AG04449 (cell line): ENCODE measurements around the gene PTPN13.

Experiments
- CTCF ChIA-PET: fragments of 350-600 bp; formaldehyde crosslinking; extraction: SDS; loops from one replicate; lab custom pipeline; 2021; ENCODE audit warnings: antibody characterized with exemption; lab: Yijun Ruan, JAX
- POLR2A ChIA-PET: fragments of 400-600, 350-600 bp; formaldehyde crosslinking; extraction: SDS; loops from one replicate; lab custom pipeline; 2020; ENCODE audit warnings: antibody characterized with exemption, inconsistent platforms; lab: Yijun Ruan, JAX
- DNase-seq: peaks from one replicate; pipeline ENCODE4 v3.0.0-alpha.2; 2010; ENCODE audit warnings: low read depth, low spot score
- H3K4me3 ChIP-seq: 2 replicates; pipeline ENCODE4 v1.5.1; 2011; ENCODE audit warnings: low read depth, mild to moderate bottlenecking, control low read depth, low read length
- TF ChIP-seq, protein P1 (sequence below): IDR thresholded peaks from one replicate; pipeline ENCODE4 v1.5.1; 2011; ENCODE audit warnings: mild to moderate bottlenecking, moderate library complexity, low read length, control low read depth, inconsistent platforms; ENCODE audit not compliant: insufficient read depth; ENCODE audit errors: missing control alignments

PTPN13 gene, protein sequence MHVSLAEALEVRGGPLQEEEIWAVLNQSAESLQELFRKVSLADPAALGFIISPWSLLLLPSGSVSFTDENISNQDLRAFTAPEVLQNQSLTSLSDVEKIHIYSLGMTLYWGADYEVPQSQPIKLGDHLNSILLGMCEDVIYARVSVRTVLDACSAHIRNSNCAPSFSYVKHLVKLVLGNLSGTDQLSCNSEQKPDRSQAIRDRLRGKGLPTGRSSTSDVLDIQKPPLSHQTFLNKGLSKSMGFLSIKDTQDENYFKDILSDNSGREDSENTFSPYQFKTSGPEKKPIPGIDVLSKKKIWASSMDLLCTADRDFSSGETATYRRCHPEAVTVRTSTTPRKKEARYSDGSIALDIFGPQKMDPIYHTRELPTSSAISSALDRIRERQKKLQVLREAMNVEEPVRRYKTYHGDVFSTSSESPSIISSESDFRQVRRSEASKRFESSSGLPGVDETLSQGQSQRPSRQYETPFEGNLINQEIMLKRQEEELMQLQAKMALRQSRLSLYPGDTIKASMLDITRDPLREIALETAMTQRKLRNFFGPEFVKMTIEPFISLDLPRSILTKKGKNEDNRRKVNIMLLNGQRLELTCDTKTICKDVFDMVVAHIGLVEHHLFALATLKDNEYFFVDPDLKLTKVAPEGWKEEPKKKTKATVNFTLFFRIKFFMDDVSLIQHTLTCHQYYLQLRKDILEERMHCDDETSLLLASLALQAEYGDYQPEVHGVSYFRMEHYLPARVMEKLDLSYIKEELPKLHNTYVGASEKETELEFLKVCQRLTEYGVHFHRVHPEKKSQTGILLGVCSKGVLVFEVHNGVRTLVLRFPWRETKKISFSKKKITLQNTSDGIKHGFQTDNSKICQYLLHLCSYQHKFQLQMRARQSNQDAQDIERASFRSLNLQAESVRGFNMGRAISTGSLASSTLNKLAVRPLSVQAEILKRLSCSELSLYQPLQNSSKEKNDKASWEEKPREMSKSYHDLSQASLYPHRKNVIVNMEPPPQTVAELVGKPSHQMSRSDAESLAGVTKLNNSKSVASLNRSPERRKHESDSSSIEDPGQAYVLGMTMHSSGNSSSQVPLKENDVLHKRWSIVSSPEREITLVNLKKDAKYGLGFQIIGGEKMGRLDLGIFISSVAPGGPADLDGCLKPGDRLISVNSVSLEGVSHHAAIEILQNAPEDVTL (N-terminal part only)

DNA sequence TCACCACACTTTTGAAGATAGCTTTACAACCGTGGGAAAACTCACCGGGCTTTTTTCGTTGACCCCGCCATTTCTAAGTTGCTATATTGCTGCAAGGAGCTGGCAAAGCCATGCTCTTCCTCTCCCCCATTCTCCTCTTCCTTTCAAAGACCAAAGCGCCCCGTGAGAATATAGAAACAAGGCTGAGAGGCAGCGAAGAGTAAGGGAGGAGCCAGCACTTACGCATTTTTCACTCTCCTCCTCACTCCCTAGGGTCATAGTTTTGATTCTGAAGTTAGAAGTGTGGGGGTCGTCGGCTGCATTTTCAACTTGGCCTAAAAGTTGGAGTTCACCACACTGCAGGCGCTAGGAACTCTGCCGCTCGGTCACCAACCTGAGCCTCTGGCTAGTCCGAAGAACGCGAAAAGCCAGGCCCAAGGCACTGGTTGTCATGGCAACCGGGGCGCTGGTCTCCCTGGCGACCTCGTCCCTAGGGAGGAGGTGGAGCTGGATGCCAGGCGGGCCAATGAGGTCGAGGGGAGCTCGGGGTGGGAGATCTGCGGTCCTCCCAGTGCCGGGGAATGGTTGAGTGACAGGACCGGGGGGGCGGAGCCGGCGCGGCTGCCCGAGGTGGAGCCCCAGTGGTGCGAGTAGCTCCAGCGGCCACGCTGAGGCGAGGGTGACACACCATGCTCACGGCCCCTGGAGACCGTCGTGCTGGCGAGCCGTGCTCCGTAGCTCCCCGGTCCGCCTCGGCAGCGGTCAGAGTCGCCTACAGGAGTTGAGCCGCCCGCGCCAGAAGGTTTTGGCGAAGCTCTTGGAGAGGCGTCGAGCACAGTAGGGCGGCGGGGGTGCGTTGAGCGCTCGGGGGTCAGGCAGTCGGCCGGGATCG is at the start of gene PTPN13:
PTPN13 (plus strand) TSS at position 628 of the 871 bp plus-strand sequence. CDS start 40,942 bp downstream, outside the sequence.
- TF ChIP-seq, protein P1, sequence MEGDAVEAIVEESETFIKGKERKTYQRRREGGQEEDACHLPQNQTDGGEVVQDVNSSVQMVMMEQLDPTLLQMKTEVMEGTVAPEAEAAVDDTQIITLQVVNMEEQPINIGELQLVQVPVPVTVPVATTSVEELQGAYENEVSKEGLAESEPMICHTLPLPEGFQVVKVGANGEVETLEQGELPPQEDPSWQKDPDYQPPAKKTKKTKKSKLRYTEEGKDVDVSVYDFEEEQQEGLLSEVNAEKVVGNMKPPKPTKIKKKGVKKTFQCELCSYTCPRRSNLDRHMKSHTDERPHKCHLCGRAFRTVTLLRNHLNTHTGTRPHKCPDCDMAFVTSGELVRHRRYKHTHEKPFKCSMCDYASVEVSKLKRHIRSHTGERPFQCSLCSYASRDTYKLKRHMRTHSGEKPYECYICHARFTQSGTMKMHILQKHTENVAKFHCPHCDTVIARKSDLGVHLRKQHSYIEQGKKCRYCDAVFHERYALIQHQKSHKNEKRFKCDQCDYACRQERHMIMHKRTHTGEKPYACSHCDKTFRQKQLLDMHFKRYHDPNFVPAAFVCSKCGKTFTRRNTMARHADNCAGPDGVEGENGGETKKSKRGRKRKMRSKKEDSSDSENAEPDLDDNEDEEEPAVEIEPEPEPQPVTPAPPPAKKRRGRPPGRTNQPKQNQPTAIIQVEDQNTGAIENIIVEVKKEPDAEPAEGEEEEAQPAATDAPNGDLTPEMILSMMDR = no peak
- POLR2A ChIA-PET = interaction anchor here (0.7 to 2.7 kb wide), 6 partner anchors 10 to 299 kb away, joined by 3 to 10 read pairs (median 4); no protein-coding TSS in a partner anchor
- H3K4me3 ChIP-seq = peak within 1 kb of the TSS; percentile 88
- CTCF ChIA-PET = interaction anchor here (1.2 to 4.3 kb wide), 3 partner anchors 12 to 301 kb away, joined by 3 to 41 read pairs (median 3); no protein-coding TSS in a partner anchor
- DNase-seq = peak; percentile 89

DNA sequence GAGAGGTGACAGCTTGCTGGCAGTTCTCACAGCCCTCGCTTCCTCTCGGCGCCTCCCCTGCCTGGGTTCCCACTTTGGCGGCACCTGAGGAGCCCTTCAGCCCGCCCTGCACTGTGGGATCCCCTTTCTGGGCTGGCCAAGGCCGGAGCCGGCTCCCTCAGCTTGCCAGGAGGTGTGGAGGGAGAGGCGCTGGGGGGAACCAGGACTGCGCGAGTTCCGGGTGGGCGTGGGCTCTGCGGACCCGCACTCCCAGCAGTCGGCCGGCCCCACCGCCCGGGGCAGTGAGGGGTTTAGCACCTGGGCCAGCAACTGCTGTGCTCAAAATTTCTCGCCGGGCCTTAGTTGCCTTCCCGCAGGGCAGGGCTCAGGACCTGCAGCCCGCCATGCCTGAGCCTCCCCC is 47.0 kb upstream of the PTPN13 start:
- POLR2A ChIA-PET = no interaction called here
- TF ChIP-seq, protein P1 = no peak
- no peak overlapping the region for H3K4me3 ChIP-seq
- CTCF ChIA-PET = no interaction called here
- DNase-seq = no peak

DNA sequence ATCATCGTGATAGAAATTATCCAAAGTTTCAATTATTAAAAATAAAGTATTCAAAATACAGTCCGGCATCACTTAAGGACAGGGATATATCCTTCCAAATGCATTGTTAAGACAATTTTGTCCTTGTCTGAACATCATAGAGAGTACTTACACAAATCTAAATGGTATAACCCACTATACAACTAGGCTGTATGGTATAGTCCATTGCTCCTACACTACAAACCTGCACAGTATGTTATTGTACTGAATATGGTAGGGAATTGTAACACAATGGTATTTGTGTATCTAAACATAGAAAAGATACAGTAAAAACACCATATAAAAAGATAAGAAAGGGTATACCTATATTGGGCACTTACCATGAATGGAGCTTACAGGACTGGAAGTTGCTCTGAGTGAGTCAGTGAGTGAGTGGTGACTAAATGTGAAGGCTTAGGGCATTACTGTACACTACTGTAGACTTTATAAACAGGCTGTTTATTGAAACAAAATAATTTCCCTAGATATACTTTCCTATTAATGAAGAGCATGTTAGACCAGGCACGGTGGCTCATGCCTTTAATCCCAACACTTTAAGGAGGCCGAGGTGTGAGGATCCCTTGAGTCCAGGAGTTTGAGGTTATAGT is 44.8 kb upstream of the PTPN13 start:
- ChIA-PET POLR2A (no interaction called here), CTCF (interaction anchor here (1.3 kb wide), 1 partner anchor 50 kb away, joined by 4 read pairs; no protein-coding TSS in a partner anchor)
- DNase-seq = no peak
- TF ChIP-seq, protein P1 = no peak
- H3K4me3 ChIP-seq = no peak overlapping the region

DNA sequence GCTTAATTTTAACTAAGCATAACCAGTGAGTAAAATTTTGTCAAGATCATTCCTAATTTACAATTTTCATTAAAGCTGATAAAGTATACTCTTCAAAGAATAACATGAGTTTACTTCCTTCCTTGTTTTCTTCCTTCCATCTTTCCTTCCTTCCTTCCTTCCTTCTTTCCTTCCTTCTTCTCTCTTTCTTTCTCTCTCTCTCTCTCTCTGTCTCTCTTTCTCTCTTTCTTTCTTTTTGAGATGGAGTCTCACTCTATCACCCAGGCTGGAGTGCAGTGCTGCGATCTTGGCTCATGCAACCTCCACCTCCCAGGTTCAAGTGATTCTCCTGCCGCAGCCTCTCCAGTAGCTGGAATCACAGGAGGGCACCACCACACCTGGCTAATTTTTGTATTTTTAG is 42.7 kb upstream of the PTPN13 start:
- no peak for DNase-seq
- ChIA-PET POLR2A (no interaction called here), CTCF (no interaction called here)
- H3K4me3 ChIP-seq = no peak overlapping the region
- TF ChIP-seq, protein P1 = no peak

DNA sequence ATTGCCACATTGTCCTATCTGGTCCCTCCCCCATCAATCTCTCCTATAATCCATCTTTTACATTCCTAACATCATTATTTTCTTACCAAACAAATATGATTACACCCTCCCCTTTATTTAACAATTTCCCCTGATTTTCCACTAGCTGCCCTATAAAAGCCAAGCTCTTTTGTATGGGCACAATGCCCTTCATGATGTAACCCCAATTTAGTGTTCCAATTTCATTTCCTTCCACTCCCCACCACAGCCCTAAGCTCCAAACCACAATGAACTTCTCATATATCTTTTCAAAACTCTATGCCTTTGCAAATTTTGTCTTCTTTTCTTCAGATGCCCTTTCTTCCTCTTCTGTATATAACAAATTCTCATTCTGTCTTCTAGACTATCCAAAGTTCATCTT is 39.5 kb upstream of the PTPN13 start:
- CTCF ChIA-PET = interaction anchor here (1.1 kb wide), 1 partner anchor 42 kb away, joined by 3 read pairs; no protein-coding TSS in a partner anchor
- H3K4me3 ChIP-seq = no peak overlapping the region
- POLR2A ChIA-PET = no interaction called here
- DNase-seq = no peak
- TF ChIP-seq, protein P1 = no peak
